ENCODE measurements around the gene MED27. TPM values are rescaled to one million over a fixed set of nuclear protein-coding genes. Genes with fewer than 3 reads are reported as not detected.

Gene MED27
- total and polyA plus RNA-seq, 7 experiments from 2014 or later = 11.5 to 44.2 (median 25.7) TPM

- CTCF ChIA-PET = no interaction called here
- POLR2A ChIA-PET = no interaction called here
- Mint-ChIP-seq H3K4me1 (peaks cover 0 to 4% (median 0%) of the 10 kb centered on the region in 7 donors), H3K9me3 (peaks cover 0 to 4% (median 0%) of the 10 kb centered on the region in 11 donors), H3K4me3 (no peak overlapping the region), H3K27me3 (no peaks in the 10 kb centered on the region), H3K27ac (no peak overlapping the region), H3K36me3 (peaks cover 7 to 57% (median 20%) of the 10 kb centered on the region in 5 donors)
- Histone ChIP-seq H3K4me3 (ENCODE audit: low read length) (no peak overlapping the region), H3K27me3 (ENCODE audit: control insufficient read depth in 2 of 2, insufficient read depth in 2 of 2, low read length in 2 of 2) (no peaks in the 10 kb centered on the region), H3K9me3 (ENCODE audit: control insufficient read depth in 2 of 3, low read length in 3 of 3) (no peaks in the 10 kb centered on the region), H3K36me3 (ENCODE audit: control insufficient read depth in 2 of 3, insufficient read depth in 3 of 3, low read length in 3 of 3) (peaks cover 0 to 14% (median 0%) of the 10 kb centered on the region in 3 experiments), H3K4me1 (ENCODE audit: control insufficient read depth in 2 of 2, insufficient read depth in 2 of 2, low read length in 2 of 2) (no peaks in the 10 kb centered on the region), H3K27ac (ENCODE audit: low read depth, low read length) (no peak overlapping the region)
- intact Hi-C loops (cut with micrococcal nuclease) = no loop called here
- ATAC-seq (no peak), DNase-seq (no peak)
Measured at GRCh38 chr9:131960311-131960710, 119.4 kb downstream of the MED27 start.

GRCh38 chr9:131959887-131960286 lies 119.8 kb downstream of the MED27 start:
- no peaks in the 10 kb centered on the region for H3K27me3 ChIP-seq (ENCODE audit: control insufficient read depth in 2 of 2, insufficient read depth in 2 of 2, low read length in 2 of 2)
- peaks cover 0 to 4% (median 0%) of the 10 kb centered on the region in 11 donors for H3K9me3 Mint-ChIP-seq
- peaks cover 0 to 14% (median 0%) of the 10 kb centered on the region in 3 experiments for H3K36me3 ChIP-seq (ENCODE audit: control insufficient read depth in 2 of 3, insufficient read depth in 3 of 3, low read length in 3 of 3)
- H3K36me3 Mint-ChIP-seq = peaks cover 7 to 56% (median 20%) of the 10 kb centered on the region in 5 donors
- DNase-seq (no peak), ATAC-seq (no peak)
- no peak overlapping the region for H3K4me3 Mint-ChIP-seq
- H3K27ac Mint-ChIP-seq = no peak overlapping the region
- peaks cover 0 to 4% (median 0%) of the 10 kb centered on the region in 7 donors for H3K4me1 Mint-ChIP-seq
- H3K27me3 Mint-ChIP-seq = no peaks in the 10 kb centered on the region
- POLR2A ChIA-PET = no interaction called here
- CTCF ChIA-PET = no interaction called here
- H3K9me3 ChIP-seq (ENCODE audit: control insufficient read depth in 2 of 3, low read length in 3 of 3) = no peaks in the 10 kb centered on the region
- H3K27ac ChIP-seq (ENCODE audit: low read depth, low read length) = no peak overlapping the region
- no peaks in the 10 kb centered on the region for H3K4me1 ChIP-seq (ENCODE audit: control insufficient read depth in 2 of 2, insufficient read depth in 2 of 2, low read length in 2 of 2)
- no peak overlapping the region for H3K4me3 ChIP-seq (ENCODE audit: low read length)
- intact Hi-C loops (cut with micrococcal nuclease) = no loop called here

- no peak overlapping the region for H3K27ac ChIP-seq (ENCODE audit: low read depth, low read length)
- no peaks in the 10 kb centered on the region for H3K4me1 ChIP-seq (ENCODE audit: control insufficient read depth in 2 of 2, insufficient read depth in 2 of 2, low read length in 2 of 2)
- intact Hi-C loops (cut with micrococcal nuclease) = no loop called here
- Mint-ChIP-seq H3K27ac (no peak overlapping the region), H3K4me3 (no peak overlapping the region), H3K4me1 (peaks cover 0 to 4% (median 0%) of the 10 kb centered on the region in 7 donors), H3K27me3 (no peaks in the 10 kb centered on the region), H3K36me3 (peaks cover 4 to 48% (median 15%) of the 10 kb centered on the region in 5 donors), H3K9me3 (peaks cover 0 to 1% (median 0%) of the 10 kb centered on the region in 11 donors)
- no peaks in the 10 kb centered on the region for H3K27me3 ChIP-seq (ENCODE audit: control insufficient read depth in 2 of 2, insufficient read depth in 2 of 2, low read length in 2 of 2)
- DNase-seq (no peak), ATAC-seq (no peak)
- no peak overlapping the region for H3K4me3 ChIP-seq (ENCODE audit: low read length)
- no peaks in the 10 kb centered on the region for H3K9me3 ChIP-seq (ENCODE audit: control insufficient read depth in 2 of 3, low read length in 3 of 3)
- peaks cover 0 to 14% (median 0%) of the 10 kb centered on the region in 3 experiments for H3K36me3 ChIP-seq (ENCODE audit: control insufficient read depth in 2 of 3, insufficient read depth in 3 of 3, low read length in 3 of 3)
- CTCF ChIA-PET = no interaction called here
- POLR2A ChIA-PET = interaction anchor here (0.7 kb wide), 1 partner anchor 31 kb away, joined by 3 read pairs; no protein-coding TSS in a partner anchor
Measured at GRCh38 chr9:131959056-131959455, 120.6 kb downstream of the MED27 start.

GRCh38 chr9:131954299-131954698 lies 125.4 kb downstream of the MED27 start:
- ChIA-PET CTCF (no interaction called here), POLR2A (interaction anchor here (0.6 kb wide), 1 partner anchor 18 kb away, joined by 4 read pairs; no protein-coding TSS in a partner anchor)
- DNase-seq (no peak), ATAC-seq (no peak)
- no peak overlapping the region for H3K27ac ChIP-seq (ENCODE audit: low read depth, low read length)
- H3K4me3 ChIP-seq (ENCODE audit: low read length) = no peak overlapping the region
- Mint-ChIP-seq H3K4me3 (no peak overlapping the region), H3K27me3 (no peaks in the 10 kb centered on the region), H3K36me3 (peaks cover 0 to 43% (median 9%) of the 10 kb centered on the region in 5 donors), H3K27ac (no peak overlapping the region), H3K4me1 (peaks cover 0 to 4% (median 0%) of the 10 kb centered on the region in 7 donors), H3K9me3 (no peaks in the 10 kb centered on the region)
- H3K9me3 ChIP-seq (ENCODE audit: control insufficient read depth in 2 of 3, low read length in 3 of 3) = no peaks in the 10 kb centered on the region
- no peaks in the 10 kb centered on the region for H3K27me3 ChIP-seq (ENCODE audit: control insufficient read depth in 2 of 2, insufficient read depth in 2 of 2, low read length in 2 of 2)
- H3K36me3 ChIP-seq (ENCODE audit: control insufficient read depth in 2 of 3, insufficient read depth in 3 of 3, low read length in 3 of 3) = peaks cover 0 to 4% (median 0%) of the 10 kb centered on the region in 3 experiments
- intact Hi-C loops (cut with micrococcal nuclease) = loop anchor here in 1 of 2 donors (5.0 kb wide), 1 partner anchor 192 kb away; no protein-coding TSS in a partner anchor
- no peaks in the 10 kb centered on the region for H3K4me1 ChIP-seq (ENCODE audit: control insufficient read depth in 2 of 2, insufficient read depth in 2 of 2, low read length in 2 of 2)

GRCh38 chr9:131951905-131952304 lies 127.8 kb downstream of the MED27 start:
- H3K27me3 Mint-ChIP-seq = no peaks in the 10 kb centered on the region

GRCh38 chr9:131951155-131951554 lies 128.5 kb downstream of the MED27 start:
- intact Hi-C loops (cut with micrococcal nuclease) = loop anchor here in 1 of 2 donors (5.0 kb wide), 1 partner anchor 189 kb away; no protein-coding TSS in a partner anchor
- ATAC-seq = no peak
- Histone ChIP-seq H3K27me3 (ENCODE audit: control insufficient read depth in 2 of 2, insufficient read depth in 2 of 2, low read length in 2 of 2) (no peaks in the 10 kb centered on the region), H3K4me3 (ENCODE audit: low read length) (no peak overlapping the region), H3K9me3 (ENCODE audit: control insufficient read depth in 2 of 3, low read length in 3 of 3) (no peaks in the 10 kb centered on the region), H3K27ac (ENCODE audit: low read depth, low read length) (no peak overlapping the region), H3K36me3 (ENCODE audit: control insufficient read depth in 2 of 3, insufficient read depth in 3 of 3, low read length in 3 of 3) (peaks cover 0 to 3% (median 0%) of the 10 kb centered on the region in 3 experiments), H3K4me1 (ENCODE audit: control insufficient read depth in 2 of 2, insufficient read depth in 2 of 2, low read length in 2 of 2) (no peaks in the 10 kb centered on the region)
- Mint-ChIP-seq H3K36me3 (peaks cover 0 to 44% (median 12%) of the 10 kb centered on the region in 5 donors), H3K27me3 (no peaks in the 10 kb centered on the region), H3K4me1 (peaks cover 0 to 9% (median 0%) of the 10 kb centered on the region in 7 donors), H3K4me3 (no peak overlapping the region), H3K9me3 (peaks cover 0 to 3% (median 0%) of the 10 kb centered on the region in 11 donors), H3K27ac (no peak overlapping the region)
- DNase-seq = no peak
- CTCF ChIA-PET = no interaction called here
- POLR2A ChIA-PET = no interaction called here

More at GRCh38 chr9:131951905-131952304, 127.8 kb downstream of the MED27 start:
- CTCF ChIA-PET = no interaction called here
- ATAC-seq (no peak), DNase-seq (no peak)
- H3K4me1 Mint-ChIP-seq = peaks cover 0 to 9% (median 0%) of the 10 kb centered on the region in 7 donors
- H3K9me3 Mint-ChIP-seq = peaks cover 0 to under 1% (median 0%) of the 10 kb centered on the region in 11 donors
- no peaks in the 10 kb centered on the region for H3K4me1 ChIP-seq (ENCODE audit: control insufficient read depth in 2 of 2, insufficient read depth in 2 of 2, low read length in 2 of 2)
- H3K27me3 ChIP-seq (ENCODE audit: control insufficient read depth in 2 of 2, insufficient read depth in 2 of 2, low read length in 2 of 2) = no peaks in the 10 kb centered on the region
- H3K4me3 Mint-ChIP-seq = no peak overlapping the region
- H3K36me3 ChIP-seq (ENCODE audit: control insufficient read depth in 2 of 3, insufficient read depth in 3 of 3, low read length in 3 of 3) = no peaks in the 10 kb centered on the region
- POLR2A ChIA-PET = no interaction called here
- no peaks in the 10 kb centered on the region for H3K9me3 ChIP-seq (ENCODE audit: control insufficient read depth in 2 of 3, low read length in 3 of 3)
- H3K4me3 ChIP-seq (ENCODE audit: low read length) = no peak overlapping the region
- no peak overlapping the region for H3K27ac ChIP-seq (ENCODE audit: low read depth, low read length)
- intact Hi-C loops (cut with micrococcal nuclease) = loop anchor here in 1 of 2 donors (5.0 kb wide), 1 partner anchor 190 kb away; no protein-coding TSS in a partner anchor
- H3K27ac Mint-ChIP-seq = no peak overlapping the region
- H3K36me3 Mint-ChIP-seq = peaks cover 0 to 41% (median 9%) of the 10 kb centered on the region in 5 donors

- Histone ChIP-seq H3K36me3 (ENCODE audit: control insufficient read depth in 2 of 3, insufficient read depth in 3 of 3, low read length in 3 of 3) (peaks cover 0 to 4% (median 0%) of the 10 kb centered on the region in 3 experiments), H3K9me3 (ENCODE audit: control insufficient read depth in 2 of 3, low read length in 3 of 3) (no peaks in the 10 kb centered on the region), H3K4me3 (ENCODE audit: low read length) (no peak overlapping the region), H3K27me3 (ENCODE audit: control insufficient read depth in 2 of 2, insufficient read depth in 2 of 2, low read length in 2 of 2) (no peaks in the 10 kb centered on the region), H3K4me1 (ENCODE audit: control insufficient read depth in 2 of 2, insufficient read depth in 2 of 2, low read length in 2 of 2) (no peaks in the 10 kb centered on the region), H3K27ac (ENCODE audit: low read depth, low read length) (no peak overlapping the region)
- Mint-ChIP-seq H3K27ac (no peak overlapping the region), H3K9me3 (peaks cover 0 to 3% (median 0%) of the 10 kb centered on the region in 11 donors), H3K27me3 (no peaks in the 10 kb centered on the region), H3K4me1 (peaks cover 0 to 8% (median 0%) of the 10 kb centered on the region in 7 donors), H3K4me3 (no peak overlapping the region), H3K36me3 (peaks cover 0 to 43% (median 13%) of the 10 kb centered on the region in 5 donors)
- ATAC-seq = no peak
- ChIA-PET POLR2A (no interaction called here), CTCF (no interaction called here)
- intact Hi-C loops (cut with micrococcal nuclease) = loop anchor here in 1 of 2 donors (5.0 kb wide), 1 partner anchor 188 kb away; no protein-coding TSS in a partner anchor
- DNase-seq = no peak
Measured at GRCh38 chr9:131950487-131950886, 129.2 kb downstream of the MED27 start.

Measured in naive thymus-derived CD4-positive, alpha-beta T cell (primary cell).